ENCODE measurements around the gene MYH14.
"Not testable (repeated sequence)": the region's sequence is repeated elsewhere in the genome, so short reads cannot be mapped to it uniquely, and the experiment has no call there.

MYH14 gene

DNA sequence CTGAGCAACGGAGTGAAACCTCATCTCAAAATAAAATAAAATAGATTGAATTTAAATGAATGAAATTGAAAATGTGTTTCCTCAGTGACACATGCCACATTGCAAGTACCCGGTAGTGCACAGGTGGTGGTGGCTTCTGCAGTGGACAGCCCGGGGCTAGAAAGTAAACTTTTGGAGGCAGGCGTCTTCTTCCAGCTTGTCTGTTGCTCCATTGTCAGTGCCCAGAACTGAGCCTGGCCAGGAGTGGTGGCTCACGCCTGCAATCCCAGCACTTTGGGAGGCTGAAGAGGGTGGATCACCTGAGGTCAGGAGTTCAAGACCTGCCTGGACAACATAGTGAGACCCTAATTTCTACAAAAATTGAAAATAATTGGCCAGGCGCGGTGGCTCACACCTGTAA is 5.7 kb downstream of the MYH14 start:
- H3K27me3 ChIP-seq (ENCODE audit: control insufficient read depth, insufficient read depth, low read length), result no peaks in the 10 kb centered on the region
- H3K9me3 ChIP-seq (replicated peaks; ENCODE audit: low read length), result no peaks in the 10 kb centered on the region
- no peak overlapping the region for H3K4me2 ChIP-seq (ENCODE audit: low read length)
- no peak overlapping the region for H3K4me3 ChIP-seq (ENCODE audit: low read length)
- H3K4me1 ChIP-seq (ENCODE audit: control insufficient read depth, insufficient read depth, low read length), result no peaks in the 10 kb centered on the region
- H3K36me3 ChIP-seq (ENCODE audit: insufficient read depth, low read length), result no peaks in the 10 kb centered on the region
- no peak overlapping the region for H3K9ac ChIP-seq (ENCODE audit: low read depth, low read length)

- no peaks in the 10 kb centered on the region for H3K27me3 ChIP-seq (ENCODE audit: control insufficient read depth, insufficient read depth, low read length)
- no peak overlapping the region for H3K9ac ChIP-seq (ENCODE audit: low read depth, low read length)
- no peaks in the 10 kb centered on the region for H3K4me1 ChIP-seq (ENCODE audit: control insufficient read depth, insufficient read depth, low read length)
- H3K36me3 ChIP-seq (ENCODE audit: insufficient read depth, low read length), result no peaks in the 10 kb centered on the region
- no peak overlapping the region for H3K4me2 ChIP-seq (ENCODE audit: low read length)
- H3K9me3 ChIP-seq (replicated peaks; ENCODE audit: low read length), result no peaks in the 10 kb centered on the region
- no peak overlapping the region for H3K4me3 ChIP-seq (ENCODE audit: low read length)
Observed at GRCh38 chr19:50210425-50210824, 7.0 kb downstream of the MYH14 start.

GRCh38 chr19:50213925-50214324 is 10.5 kb downstream of the MYH14 start:
- no peak overlapping the region for H3K9ac ChIP-seq (ENCODE audit: low read depth, low read length)
- no peaks in the 10 kb centered on the region for H3K27me3 ChIP-seq (ENCODE audit: control insufficient read depth, insufficient read depth, low read length)
- no peaks in the 10 kb centered on the region for H3K9me3 ChIP-seq (replicated peaks; ENCODE audit: low read length)
- no peaks in the 10 kb centered on the region for H3K4me1 ChIP-seq (ENCODE audit: control insufficient read depth, insufficient read depth, low read length)
- no peak overlapping the region for H3K4me2 ChIP-seq (ENCODE audit: low read length)
- H3K36me3 ChIP-seq (ENCODE audit: insufficient read depth, low read length), result no peaks in the 10 kb centered on the region
- no peak overlapping the region for H3K4me3 ChIP-seq (ENCODE audit: low read length)

DNA sequence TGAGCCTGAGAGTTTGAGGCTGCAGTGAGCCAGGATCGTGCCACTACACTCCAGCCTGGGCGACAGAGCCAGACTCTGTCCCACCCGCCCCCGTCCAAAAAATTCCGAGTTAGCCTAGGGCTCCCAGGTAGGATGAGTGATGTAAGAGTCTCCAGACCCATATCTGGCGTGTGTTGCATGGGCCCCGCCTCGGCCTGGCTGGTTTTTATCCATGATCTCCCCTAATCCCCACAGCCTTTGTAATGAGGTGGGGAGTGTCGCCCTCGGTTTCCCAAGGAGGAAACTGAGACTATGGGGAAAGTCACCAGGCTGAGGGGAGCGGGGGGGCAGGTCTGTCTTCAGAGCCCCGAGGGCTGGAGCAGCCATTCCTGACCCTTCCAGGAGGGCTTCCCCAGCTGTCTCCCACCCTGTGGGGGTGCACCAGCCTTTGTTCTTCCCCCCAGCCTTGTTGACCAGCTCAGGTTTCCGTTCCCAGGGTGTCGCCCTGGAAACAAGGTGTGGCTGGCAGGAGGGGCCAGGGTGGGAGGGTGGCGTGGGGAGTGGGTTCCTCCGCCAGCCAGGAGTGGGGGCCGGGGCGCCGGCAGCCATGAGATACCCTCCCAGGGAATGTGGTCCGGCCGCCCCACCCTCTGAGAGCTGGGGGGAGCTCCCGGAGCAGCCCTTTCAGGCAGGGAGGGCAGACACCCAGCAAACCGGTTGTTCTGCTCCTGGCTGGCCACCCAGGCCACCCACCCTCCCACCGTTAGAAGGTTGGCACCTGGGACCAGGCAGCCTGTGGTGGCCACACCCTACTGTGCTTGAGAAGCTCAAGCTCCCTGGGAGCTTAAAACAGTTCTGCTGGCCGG is 11.5 kb downstream of the MYH14 start:
- Histone ChIP-seq H3K4me3 (ENCODE audit: low read length) (no peak overlapping the region), H3K9me3 (replicated peaks; ENCODE audit: low read length) (no peaks in the 10 kb centered on the region), H3K9ac (ENCODE audit: low read depth, low read length) (no peak overlapping the region), H3K4me1 (ENCODE audit: control insufficient read depth, insufficient read depth, low read length) (no peaks in the 10 kb centered on the region), H3K4me2 (ENCODE audit: low read length) (no peak overlapping the region), H3K36me3 (ENCODE audit: insufficient read depth, low read length) (no peaks in the 10 kb centered on the region), H3K27me3 (ENCODE audit: control insufficient read depth, insufficient read depth, low read length) (no peaks in the 10 kb centered on the region)

GRCh38 chr19:50215820-50216219 is 12.4 kb downstream of the MYH14 start:
- H3K4me2 ChIP-seq (ENCODE audit: low read length), result no peak overlapping the region
- H3K4me3 ChIP-seq (ENCODE audit: low read length), result no peak overlapping the region
- no peaks in the 10 kb centered on the region for H3K27me3 ChIP-seq (ENCODE audit: control insufficient read depth, insufficient read depth, low read length)
- H3K36me3 ChIP-seq (ENCODE audit: insufficient read depth, low read length), result no peaks in the 10 kb centered on the region
- no peaks in the 10 kb centered on the region for H3K4me1 ChIP-seq (ENCODE audit: control insufficient read depth, insufficient read depth, low read length)
- H3K9me3 ChIP-seq (replicated peaks; ENCODE audit: low read length), result no peaks in the 10 kb centered on the region
- H3K9ac ChIP-seq (ENCODE audit: low read depth, low read length), result no peak overlapping the region

GRCh38 chr19:50221087-50221486 is 17.7 kb downstream of the MYH14 start:
- no peak overlapping the region for H3K4me2 ChIP-seq (ENCODE audit: low read length)
- H3K4me1 ChIP-seq (ENCODE audit: control insufficient read depth, insufficient read depth, low read length), result no peaks in the 10 kb centered on the region
- no peaks in the 10 kb centered on the region for H3K9me3 ChIP-seq (replicated peaks; ENCODE audit: low read length)
- no peaks in the 10 kb centered on the region for H3K36me3 ChIP-seq (ENCODE audit: insufficient read depth, low read length)
- no peak overlapping the region for H3K4me3 ChIP-seq (ENCODE audit: low read length)
- H3K9ac ChIP-seq (ENCODE audit: low read depth, low read length), result no peak overlapping the region
- H3K27me3 ChIP-seq (ENCODE audit: control insufficient read depth, insufficient read depth, low read length), result no peaks in the 10 kb centered on the region

- Histone ChIP-seq H3K36me3 (ENCODE audit: insufficient read depth, low read length) (no peaks in the 10 kb centered on the region), H3K4me3 (ENCODE audit: low read length) (no peak overlapping the region), H3K4me2 (ENCODE audit: low read length) (no peak overlapping the region), H3K9ac (ENCODE audit: low read depth, low read length) (no peak overlapping the region), H3K27me3 (ENCODE audit: control insufficient read depth, insufficient read depth, low read length) (no peaks in the 10 kb centered on the region), H3K9me3 (replicated peaks; ENCODE audit: low read length) (no peaks in the 10 kb centered on the region), H3K4me1 (ENCODE audit: control insufficient read depth, insufficient read depth, low read length) (no peaks in the 10 kb centered on the region)
Observed at GRCh38 chr19:50222691-50223438, 19.4 kb downstream of the MYH14 start.

DNA sequence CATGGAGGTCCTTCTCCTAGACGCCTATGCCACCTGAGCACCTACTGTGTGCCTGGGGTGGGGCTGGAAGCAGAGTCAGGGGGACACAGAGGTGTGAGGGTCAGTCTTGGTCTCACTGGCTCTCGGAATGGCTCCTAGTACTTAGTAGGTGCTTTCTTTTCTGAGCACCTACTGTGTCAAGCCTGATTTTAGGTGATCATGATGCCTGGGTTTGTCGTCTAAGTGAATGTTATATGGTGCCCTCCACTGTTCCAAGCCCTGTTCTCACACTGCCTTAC is 20.0 kb downstream of the MYH14 start:
- no peaks in the 10 kb centered on the region for H3K27me3 ChIP-seq (ENCODE audit: control insufficient read depth, insufficient read depth, low read length)
- no peaks in the 10 kb centered on the region for H3K9me3 ChIP-seq (replicated peaks; ENCODE audit: low read length)
- H3K4me1 ChIP-seq (ENCODE audit: control insufficient read depth, insufficient read depth, low read length), result no peaks in the 10 kb centered on the region
- no peaks in the 10 kb centered on the region for H3K36me3 ChIP-seq (ENCODE audit: insufficient read depth, low read length)
- H3K9ac ChIP-seq (ENCODE audit: low read depth, low read length), result no peak overlapping the region
- H3K4me2 ChIP-seq (ENCODE audit: low read length), result no peak overlapping the region
- H3K4me3 ChIP-seq (ENCODE audit: low read length), result no peak overlapping the region

DNA sequence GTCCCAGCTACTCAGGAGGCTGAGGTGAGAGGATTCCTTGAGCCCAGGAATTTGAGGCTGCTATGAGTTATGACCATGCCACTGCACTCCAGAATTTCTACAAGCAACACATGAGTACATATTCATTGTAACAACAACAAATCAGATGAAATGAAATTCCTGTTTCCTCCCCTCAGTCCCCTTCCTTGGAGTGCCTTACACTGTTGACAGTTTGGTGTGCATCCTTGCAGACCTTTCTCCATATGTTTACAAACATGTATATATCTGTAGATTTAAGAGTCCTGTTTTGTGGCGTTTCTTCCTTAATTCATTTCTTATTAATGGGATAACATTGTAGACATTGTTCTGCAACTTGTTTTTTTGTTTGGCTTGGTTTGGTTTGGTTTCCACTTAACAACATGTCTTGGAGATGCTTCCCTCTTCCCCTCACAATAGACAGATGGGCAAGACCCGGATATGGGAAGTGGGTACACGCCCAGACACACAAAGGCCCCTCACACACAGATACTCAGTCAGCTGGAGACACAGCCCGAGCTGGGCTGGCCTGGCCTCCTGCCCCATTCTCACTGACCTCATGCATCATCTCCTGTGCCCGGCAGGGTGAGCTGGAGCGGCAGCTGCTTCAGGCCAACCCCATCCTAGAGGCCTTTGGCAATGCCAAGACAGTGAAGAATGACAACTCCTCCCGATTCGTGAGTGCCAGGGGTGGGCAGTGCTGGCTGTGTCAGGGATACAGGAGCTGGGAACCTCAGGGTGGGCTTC is 21.7 kb downstream of the MYH14 start:
- no peaks in the 10 kb centered on the region for H3K27me3 ChIP-seq (ENCODE audit: control insufficient read depth, insufficient read depth, low read length)
- no peak overlapping the region for H3K9ac ChIP-seq (ENCODE audit: low read depth, low read length)
- H3K4me1 ChIP-seq (ENCODE audit: control insufficient read depth, insufficient read depth, low read length), result no peaks in the 10 kb centered on the region
- H3K4me3 ChIP-seq (ENCODE audit: low read length), result no peak overlapping the region
- H3K36me3 ChIP-seq (ENCODE audit: insufficient read depth, low read length), result no peaks in the 10 kb centered on the region
- no peak overlapping the region for H3K4me2 ChIP-seq (ENCODE audit: low read length)
- H3K9me3 ChIP-seq (replicated peaks; ENCODE audit: low read length), result no peaks in the 10 kb centered on the region

DNA sequence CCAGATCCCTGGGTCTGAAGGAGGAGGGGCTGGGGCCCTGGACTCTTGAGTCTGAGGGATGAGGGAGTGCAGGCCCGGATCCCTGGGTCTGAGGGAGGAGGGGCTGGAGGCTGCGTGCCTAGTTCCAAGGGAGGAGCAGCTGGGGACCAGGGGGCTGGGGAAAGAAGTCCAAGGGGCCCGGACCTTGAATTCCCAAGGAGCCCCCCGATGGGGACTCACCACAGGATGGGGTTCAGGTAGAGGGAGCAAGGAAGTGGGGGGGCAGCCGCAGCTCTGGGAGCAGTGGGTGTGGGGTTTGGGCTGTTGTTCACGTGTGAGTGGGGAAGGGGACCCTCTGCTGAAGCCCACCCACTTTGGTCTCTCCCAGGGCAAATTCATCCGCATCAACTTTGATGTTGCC is 23.1 kb downstream of the MYH14 start:
- H3K27me3 ChIP-seq (ENCODE audit: control insufficient read depth, insufficient read depth, low read length), result no peaks in the 10 kb centered on the region
- H3K4me2 ChIP-seq (ENCODE audit: low read length), result no peak overlapping the region
- no peak overlapping the region for H3K4me3 ChIP-seq (ENCODE audit: low read length)
- no peaks in the 10 kb centered on the region for H3K36me3 ChIP-seq (ENCODE audit: insufficient read depth, low read length)
- no peaks in the 10 kb centered on the region for H3K9me3 ChIP-seq (replicated peaks; ENCODE audit: low read length)
- no peak overlapping the region for H3K9ac ChIP-seq (ENCODE audit: low read depth, low read length)
- H3K4me1 ChIP-seq (ENCODE audit: control insufficient read depth, insufficient read depth, low read length), result no peaks in the 10 kb centered on the region

GRCh38 chr19:50228153-50228552 is 24.7 kb downstream of the MYH14 start:
- H3K36me3 ChIP-seq (ENCODE audit: insufficient read depth, low read length); H3K4me2 ChIP-seq (ENCODE audit: low read length); H3K27me3 ChIP-seq (ENCODE audit: control insufficient read depth, insufficient read depth, low read length); H3K4me3 ChIP-seq (ENCODE audit: low read length); H3K9me3 ChIP-seq (replicated peaks; ENCODE audit: low read length); H3K4me1 ChIP-seq (ENCODE audit: control insufficient read depth, insufficient read depth, low read length); H3K9ac ChIP-seq (ENCODE audit: low read depth, low read length): not testable (repeated sequence)
